ENCODE data around the gene TBC1D9B.
"Not testable (repeated sequence)": the region's sequence is repeated elsewhere in the genome, so short reads cannot be mapped to it uniquely, and the experiment has no call there.

TBC1D9B gene

GRCh38 chr5:179875741-179876609 is 31.7 kb downstream of the TBC1D9B start:
- DNase-seq (ENCODE audit: low read depth) = no peak
- TF ChIP-seq CTCF (IDR thresholded peaks at IDR 0.05; ENCODE audit: low read depth, low read length, missing control alignments) = no peak
- no peak overlapping the region for H3K4me3 ChIP-seq (ENCODE audit: low read depth, low read length)

DNA sequence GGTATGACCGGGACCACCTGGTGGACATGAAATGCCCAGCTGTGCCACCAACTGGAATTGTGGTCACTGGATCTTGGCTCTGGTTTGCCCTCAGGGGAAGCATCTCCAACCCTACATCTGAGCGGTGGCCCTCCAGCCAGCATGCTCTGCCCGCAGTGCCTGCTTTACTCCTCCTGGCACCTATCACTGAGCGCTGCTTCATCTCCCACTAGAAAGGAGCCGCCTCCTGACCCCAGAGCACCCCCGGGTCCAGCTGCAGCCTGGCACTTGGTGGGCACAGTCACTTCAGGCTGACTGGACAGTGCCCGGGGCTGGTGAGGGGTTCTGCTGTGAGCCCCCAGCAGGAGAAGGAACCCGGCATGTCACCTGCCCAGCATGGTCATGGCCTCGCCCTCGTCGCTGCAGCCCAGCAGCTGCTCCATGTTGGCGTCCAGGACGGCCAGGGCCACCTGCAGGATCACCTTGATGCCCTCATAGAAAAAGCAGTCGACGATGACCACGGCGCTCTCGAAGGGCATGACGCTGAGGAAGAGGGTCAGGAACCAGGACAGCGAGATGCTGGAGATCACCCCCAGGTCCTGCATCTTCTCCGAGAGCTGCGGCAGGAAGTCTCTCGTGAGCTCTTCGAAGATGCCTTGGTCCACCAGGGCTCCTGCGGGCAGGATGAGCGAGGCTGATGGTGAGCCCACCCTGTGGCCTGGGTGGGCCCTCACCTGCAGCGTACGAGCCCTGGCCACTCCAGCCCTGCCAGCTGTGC is 33.0 kb downstream of the TBC1D9B start:
- H3K4me3 ChIP-seq (ENCODE audit: low read depth, low read length) = no peak overlapping the region
- DNase-seq (ENCODE audit: low read depth) = no peak
- no peak for TF ChIP-seq CTCF (IDR thresholded peaks at IDR 0.05; ENCODE audit: low read depth, low read length, missing control alignments)

- TF ChIP-seq CTCF (IDR thresholded peaks at IDR 0.05; ENCODE audit: low read depth, low read length, missing control alignments) = no peak
- no peak overlapping the region for H3K4me3 ChIP-seq (ENCODE audit: low read depth, low read length)
- no peak for DNase-seq (ENCODE audit: low read depth)
Measured at GRCh38 chr5:179874136-179874535, 33.6 kb downstream of the TBC1D9B start.

DNA sequence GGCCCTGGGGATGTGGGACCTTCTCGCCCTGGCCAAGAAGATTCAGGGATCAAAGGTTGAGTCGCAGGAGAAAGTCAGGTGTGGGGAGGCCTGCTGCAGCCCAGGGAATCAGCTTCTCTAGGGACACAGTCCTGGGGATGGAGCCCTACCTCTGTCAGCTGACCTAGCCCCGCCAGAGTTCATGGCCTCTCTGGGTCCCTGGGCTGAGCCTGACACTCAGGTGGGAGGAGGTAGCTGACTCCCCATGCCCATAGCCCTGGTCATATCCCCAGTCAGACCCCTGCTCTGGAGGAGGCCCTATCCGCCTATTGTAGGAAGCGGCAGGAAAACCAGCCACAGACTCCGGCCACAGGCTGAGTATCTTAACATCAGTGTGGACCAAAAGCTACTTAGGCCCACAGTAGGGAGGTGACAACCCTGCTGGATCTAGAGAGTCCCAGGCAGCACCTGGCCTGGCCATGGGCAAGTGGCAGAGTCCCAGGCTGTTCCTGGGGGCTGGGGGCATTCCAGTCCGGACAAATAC is 34.0 kb downstream of the TBC1D9B start:
- DNase-seq (ENCODE audit: low read depth) = no peak
- no peak for TF ChIP-seq CTCF (IDR thresholded peaks at IDR 0.05; ENCODE audit: low read depth, low read length, missing control alignments)
- H3K4me3 ChIP-seq (ENCODE audit: low read depth, low read length) = no peak overlapping the region

GRCh38 chr5:179872828-179873575 is 34.7 kb downstream of the TBC1D9B start:
- TF ChIP-seq CTCF (IDR thresholded peaks at IDR 0.05; ENCODE audit: low read depth, low read length, missing control alignments) = no peak
- no peak overlapping the region for H3K4me3 ChIP-seq (ENCODE audit: low read depth, low read length)
- no peak for DNase-seq (ENCODE audit: low read depth)

GRCh38 chr5:179872055-179872827 is 35.5 kb downstream of the TBC1D9B start:
- no peak for DNase-seq (ENCODE audit: low read depth)
- TF ChIP-seq CTCF (IDR thresholded peaks at IDR 0.05; ENCODE audit: low read depth, low read length, missing control alignments) = no peak
- no peak overlapping the region for H3K4me3 ChIP-seq (ENCODE audit: low read depth, low read length)

DNA sequence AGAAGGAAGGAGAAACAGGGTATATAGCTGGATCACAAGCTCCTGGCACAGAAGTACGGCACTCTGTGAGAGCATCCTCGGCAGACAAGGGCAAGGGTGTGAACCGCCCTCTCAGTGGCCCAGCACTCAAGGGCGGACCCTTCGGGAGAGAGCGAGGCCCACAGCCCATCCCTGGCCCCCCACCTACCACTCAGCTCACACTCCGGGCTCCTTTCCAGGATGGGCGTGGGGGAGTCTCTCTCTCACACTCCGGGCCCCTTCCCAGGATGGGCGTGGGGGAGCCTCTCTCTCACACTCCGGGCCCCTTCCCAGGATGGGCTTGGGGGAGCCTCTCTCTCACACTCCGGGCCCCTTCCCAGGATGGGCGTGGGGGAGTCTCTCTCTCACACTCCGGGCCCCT is 36.2 kb downstream of the TBC1D9B start:
- DNase-seq (ENCODE audit: low read depth); H3K4me3 ChIP-seq (ENCODE audit: low read depth, low read length): not testable (repeated sequence)

Measured in GM12864 (cell line).